MCF 10A (cell line): ENCODE results near the gene LRIG3. TPM values are rescaled to one million over a fixed set of nuclear protein-coding genes. Genes with fewer than 3 reads are reported as not detected.
A peak's percentile ranks its signal among the peaks of the same experiment; 100 is the strongest.

Source experiments
- BruUV-seq: library from RNA; stranded (reverse); fragments of 400-500 nt; replicated peaks from 2 replicates; lab custom pipeline; 2021; lab: Mats Ljungman, UMichigan
- CTCF ChIA-PET: fragments of 300-600 bp; sonication (Branson Sonifier 250); formaldehyde crosslinking; extraction: SDS; loops from one replicate; lab custom pipeline; 2021; ENCODE audit warnings: antibody characterized with exemption, inconsistent platforms; lab: Yijun Ruan, JAX
- POLR2A ChIA-PET: fragments of 300-600, 350-650 bp; sonication (Branson Sonifier 250); formaldehyde crosslinking; extraction: SDS; loops from one replicate; lab custom pipeline; 2020; ENCODE audit warnings: antibody characterized with exemption, inconsistent platforms; lab: Yijun Ruan, JAX
- DNase-seq: peaks from one replicate; pipeline ENCODE4 v3.0.0-alpha.2; 2018; ENCODE audit not compliant: unreplicated experiment
- H3K27ac Mint-ChIP-seq: one replicate; pipeline ENCODE4 v1.8.0; 2022; ENCODE audit warnings: mild to moderate bottlenecking, low read depth, mixed read lengths; ENCODE audit not compliant: unreplicated experiment
- H3K27me3 Mint-ChIP-seq: one replicate; pipeline ENCODE4 v1.8.0; 2022; ENCODE audit warnings: mixed read lengths; ENCODE audit not compliant: insufficient read depth, unreplicated experiment
- H3K36me3 Mint-ChIP-seq: one replicate; pipeline ENCODE4 v1.8.0; 2022; ENCODE audit warnings: mild to moderate bottlenecking, moderate library complexity, mixed read lengths; ENCODE audit not compliant: insufficient read depth, unreplicated experiment
- H3K4me1 Mint-ChIP-seq: one replicate; pipeline ENCODE4 v1.8.0; 2022; ENCODE audit warnings: mixed read lengths; ENCODE audit not compliant: insufficient read depth, unreplicated experiment
- H3K4me3 Mint-ChIP-seq: one replicate; pipeline ENCODE4 v1.8.0; 2022; ENCODE audit warnings: mild to moderate bottlenecking, moderate library complexity, mixed read lengths; ENCODE audit not compliant: unreplicated experiment
- H3K9me3 Mint-ChIP-seq: one replicate; pipeline ENCODE4 v1.8.0; 2022; ENCODE audit warnings: mixed read lengths; ENCODE audit not compliant: unreplicated experiment
- intact Hi-C: fragments of 100-400 bp; cut with micrococcal nuclease; formaldehyde crosslinking; loops from 2 replicates; pipeline ENCODE4 v1.14.1; 2022
- total RNA-seq: library from RNA; stranded (reverse); gene quantifications from 2 replicates; pipeline ENCODE4 v1.2.3, GENCODE V29; 2022
- TF ChIP-seq, protein P1 (sequence below): fragments of 200-600 bp; IDR thresholded peaks from one replicate; pipeline ENCODE4 v1.8.0; 2022; ENCODE audit warnings: antibody characterized with exemption, mild to moderate bottlenecking; ENCODE audit not compliant: unreplicated experiment

The LRIG3 gene
- total RNA-seq, 1 experiment from 2014 or later = 41.5 TPM

DNA sequence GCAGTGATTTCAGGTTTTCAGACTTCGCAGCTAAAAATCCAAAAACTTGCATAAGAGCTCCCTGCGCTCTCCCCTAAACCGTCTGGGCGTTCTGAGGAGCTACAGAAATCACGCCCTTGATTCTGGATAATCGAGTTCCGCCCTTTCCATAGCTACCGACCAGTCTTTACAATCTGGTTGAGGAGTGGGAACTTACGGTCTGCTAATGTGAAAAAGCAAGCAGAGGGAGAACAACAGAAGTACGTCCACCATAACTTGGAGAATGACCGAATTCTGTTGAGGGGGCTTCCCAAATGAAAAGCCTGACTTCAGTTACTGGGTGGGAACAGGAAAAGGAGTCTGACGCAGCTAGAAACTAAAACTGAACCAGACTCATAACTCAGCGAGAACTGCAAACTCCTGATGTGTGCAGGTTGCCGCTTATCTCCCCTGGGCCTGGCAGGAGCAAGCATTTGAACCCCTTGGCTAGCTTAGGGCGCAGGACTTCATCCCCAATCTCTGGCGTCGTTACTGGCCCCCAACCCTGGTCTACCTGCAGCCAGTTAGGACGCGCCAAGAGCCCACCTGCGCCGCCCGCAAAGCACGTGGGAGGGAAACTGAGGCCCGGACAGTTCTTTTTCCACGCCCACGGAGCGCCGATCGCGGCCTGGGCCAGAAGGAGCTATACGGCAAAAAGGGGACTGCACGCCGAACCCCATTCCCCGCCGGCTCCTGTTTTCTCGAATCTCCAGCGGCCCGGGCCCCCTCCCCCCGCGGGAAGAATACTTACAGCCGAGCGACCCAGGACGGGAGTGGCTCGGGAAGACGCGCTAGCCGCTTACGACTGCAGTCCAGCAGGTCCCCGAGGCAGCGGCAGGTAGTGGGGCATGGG lies 838 bp downstream of the LRIG3 start:
- ChIA-PET CTCF (interaction anchor here (0.6 to 2.3 kb wide), 5 partner anchors 12 to 160 kb away, joined by 3 to 8 read pairs (median 5); no protein-coding TSS in a partner anchor), POLR2A (interaction anchor here (0.6 to 18.1 kb wide), 30 partner anchors 8 to 1032 kb away, joined by 3 to 655 read pairs (median 4); no protein-coding TSS in a partner anchor)
- Mint-ChIP-seq H3K9me3 (no peaks in the 10 kb centered on the region), H3K4me1 (peaks cover 31% of the 10 kb centered on the region), H3K36me3 (peaks cover 9% of the 10 kb centered on the region), H3K27ac (peak overlapping the region; percentile 98), H3K27me3 (no peaks in the 10 kb centered on the region), H3K4me3 (peak overlapping the region; percentile 94)
- TF ChIP-seq, protein P1, sequence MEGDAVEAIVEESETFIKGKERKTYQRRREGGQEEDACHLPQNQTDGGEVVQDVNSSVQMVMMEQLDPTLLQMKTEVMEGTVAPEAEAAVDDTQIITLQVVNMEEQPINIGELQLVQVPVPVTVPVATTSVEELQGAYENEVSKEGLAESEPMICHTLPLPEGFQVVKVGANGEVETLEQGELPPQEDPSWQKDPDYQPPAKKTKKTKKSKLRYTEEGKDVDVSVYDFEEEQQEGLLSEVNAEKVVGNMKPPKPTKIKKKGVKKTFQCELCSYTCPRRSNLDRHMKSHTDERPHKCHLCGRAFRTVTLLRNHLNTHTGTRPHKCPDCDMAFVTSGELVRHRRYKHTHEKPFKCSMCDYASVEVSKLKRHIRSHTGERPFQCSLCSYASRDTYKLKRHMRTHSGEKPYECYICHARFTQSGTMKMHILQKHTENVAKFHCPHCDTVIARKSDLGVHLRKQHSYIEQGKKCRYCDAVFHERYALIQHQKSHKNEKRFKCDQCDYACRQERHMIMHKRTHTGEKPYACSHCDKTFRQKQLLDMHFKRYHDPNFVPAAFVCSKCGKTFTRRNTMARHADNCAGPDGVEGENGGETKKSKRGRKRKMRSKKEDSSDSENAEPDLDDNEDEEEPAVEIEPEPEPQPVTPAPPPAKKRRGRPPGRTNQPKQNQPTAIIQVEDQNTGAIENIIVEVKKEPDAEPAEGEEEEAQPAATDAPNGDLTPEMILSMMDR = no peak
- peak; percentile 67 for DNase-seq
- intact Hi-C loops = loop anchor here (1.0 to 10.0 kb wide), 7 partner anchors 42 to 573 kb away; no protein-coding TSS in a partner anchor
- TSS peak; percentile 29 for BruUV-seq

DNA sequence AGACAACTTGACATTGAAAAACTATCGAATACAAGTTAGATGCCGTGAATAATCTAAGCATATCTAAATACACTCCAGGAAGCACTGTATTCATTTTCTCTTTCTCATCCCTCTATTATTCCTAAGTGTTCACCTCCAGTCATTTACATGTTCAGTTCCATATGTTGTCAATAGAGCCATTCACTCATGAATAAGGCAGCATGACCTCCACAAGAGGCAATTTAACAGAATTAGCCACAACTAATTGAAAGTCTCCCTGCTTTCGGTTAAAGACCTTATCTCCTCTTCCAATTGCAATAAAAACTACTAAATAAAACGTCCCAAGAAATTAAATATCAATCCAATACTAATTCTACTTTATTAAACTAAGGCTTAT lies 1.8 kb downstream of the LRIG3 start:
- no TSS peak for BruUV-seq
- Mint-ChIP-seq H3K36me3 (peaks cover 19% of the 10 kb centered on the region), H3K27ac (peak overlapping the region; percentile 98), H3K4me3 (peak overlapping the region; percentile 94), H3K9me3 (no peaks in the 10 kb centered on the region), H3K27me3 (no peaks in the 10 kb centered on the region), H3K4me1 (peaks cover 26% of the 10 kb centered on the region)
- intact Hi-C loops = loop anchor here (2.0 to 10.0 kb wide), 5 partner anchors 160 to 572 kb away; no protein-coding TSS in a partner anchor
- TF ChIP-seq, protein P1 = no peak
- ChIA-PET CTCF (interaction anchor here (0.7 to 1.9 kb wide), 4 partner anchors 20 to 378 kb away, joined by 3 to 10 read pairs (median 4); no protein-coding TSS in a partner anchor), POLR2A (interaction anchor here (0.6 to 18.1 kb wide), 17 partner anchors 9 to 570 kb away, joined by 3 to 655 read pairs (median 8); no protein-coding TSS in a partner anchor)
- DNase-seq = peak; percentile 29

DNA sequence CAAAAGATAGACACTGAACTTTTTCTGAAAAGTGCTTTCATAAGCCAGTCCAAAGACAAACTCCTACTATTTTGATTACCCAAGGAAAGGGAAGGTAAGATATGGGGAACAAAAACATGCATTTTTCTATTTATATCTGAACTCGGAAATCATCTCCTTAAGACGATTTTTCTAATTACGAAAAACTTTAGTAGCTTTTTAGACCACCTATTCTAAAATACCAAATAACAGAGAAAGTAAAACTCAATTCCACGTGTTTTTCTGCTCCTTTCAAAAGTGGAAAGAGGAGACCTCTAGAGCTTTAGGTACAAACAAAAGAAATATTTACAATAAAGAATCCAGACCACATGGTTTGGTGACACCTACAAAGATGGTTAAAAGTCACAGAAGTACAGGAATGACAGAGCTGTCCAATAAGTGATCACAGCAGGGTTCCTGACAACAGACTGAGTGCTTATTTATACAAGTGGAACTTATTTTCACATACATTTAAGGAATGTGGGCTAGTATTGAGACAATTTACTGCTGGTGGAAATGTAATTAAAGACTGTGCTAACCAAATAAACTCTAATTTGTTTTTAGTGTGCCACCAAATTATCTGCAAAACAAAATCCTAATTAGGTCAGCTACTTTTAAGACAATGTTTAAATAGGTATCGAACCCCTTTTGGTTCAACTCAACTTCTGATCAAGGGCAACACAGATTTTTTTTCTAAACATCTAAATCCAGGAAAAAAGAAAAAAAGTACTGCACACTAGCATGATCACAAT lies 2.4 kb downstream of the LRIG3 start:
- no peaks in the 10 kb centered on the region for H3K9me3 Mint-ChIP-seq
- POLR2A ChIA-PET = interaction anchor here (0.6 to 18.1 kb wide), 23 partner anchors 10 to 904 kb away, joined by 3 to 655 read pairs (median 5); no protein-coding TSS in a partner anchor
- CTCF ChIA-PET = interaction anchor here (0.7 to 1.9 kb wide), 8 partner anchors 19 to 377 kb away, joined by 3 to 10 read pairs (median 4); no protein-coding TSS in a partner anchor
- TF ChIP-seq, protein P1 = no peak
- peaks cover 20% of the 10 kb centered on the region for H3K4me1 Mint-ChIP-seq
- intact Hi-C loops = loop anchor here (2.0 to 10.0 kb wide), 5 partner anchors 161 to 571 kb away; no protein-coding TSS in a partner anchor
- H3K27me3 Mint-ChIP-seq = no peaks in the 10 kb centered on the region
- peak overlapping the region; percentile 98 for H3K27ac Mint-ChIP-seq
- no TSS peak for BruUV-seq
- H3K36me3 Mint-ChIP-seq = peaks cover 25% of the 10 kb centered on the region
- H3K4me3 Mint-ChIP-seq = peak overlapping the region; percentile 94
- DNase-seq = peak; percentile 37
